Neural progenitor cell (in vitro differentiated cells): ENCODE measurements around the gene ATP5F1C. TPM values are rescaled to one million over a fixed set of nuclear protein-coding genes. Genes with fewer than 3 reads are reported as not detected.

Experiments used
- DNase-seq: peaks from one replicate; pipeline ENCODE4 v3.0.0-alpha.2; 2016; ENCODE audit warnings: low spot score
- H2AFZ ChIP-seq: fragments of 200-600 bp; sonication (generic); replicated peaks from 2 replicates; pipeline ENCODE4 v1.6.1; 2016; ENCODE audit warnings: antibody characterized with exemption
- H3F3A ChIP-seq: fragments of 200-600 bp; sonication (generic); 2 replicates; pipeline ENCODE4 v1.6.1; 2016; ENCODE audit warnings: antibody characterized with exemption, low read depth
- H3K27ac ChIP-seq: fragments of 200-600 bp; sonication (generic); 2 replicates; pipeline ENCODE4 v1.5.1; 2016; ENCODE audit warnings: mild to moderate bottlenecking
- H3K27me3 ChIP-seq: fragments of 200-600 bp; sonication (generic); 2 replicates; pipeline ENCODE4 v1.6.1; 2016; ENCODE audit warnings: mild to moderate bottlenecking, moderate library complexity
- H3K36me3 ChIP-seq: fragments of 200-600 bp; sonication (generic); 2 replicates; pipeline ENCODE4 v1.5.1; 2016
- H3K4me1 ChIP-seq: fragments of 200-600 bp; sonication (generic); 2 replicates; pipeline ENCODE4 v1.6.1; 2016; ENCODE audit warnings: mixed run types
- H3K4me2 ChIP-seq: fragments of 200-600 bp; sonication (generic); 2 replicates; pipeline ENCODE4 v1.6.1; 2016
- H3K4me3 ChIP-seq: fragments of 200-600 bp; sonication (generic); 2 replicates; pipeline ENCODE4 v1.5.1; 2016
- H3K79me2 ChIP-seq: fragments of 200-600 bp; sonication (generic); 2 replicates; pipeline ENCODE4 v1.6.1; 2016; ENCODE audit warnings: low read depth
- H3K9ac ChIP-seq: fragments of 200-600 bp; sonication (generic); 2 replicates; pipeline ENCODE4 v1.6.1; 2016
- H3K9me3 ChIP-seq: fragments of 200-600 bp; sonication (generic); 2 replicates; pipeline ENCODE4 v1.5.1; 2016; ENCODE audit warnings: low read depth
- H4K20me1 ChIP-seq: fragments of 200-600 bp; sonication (generic); 2 replicates; pipeline ENCODE4 v1.6.1; 2016; ENCODE audit warnings: low read depth
- H3K27ac Mint-ChIP-seq: 3 replicates; pipeline ENCODE4 v1.8.0; 2021; ENCODE audit warnings: mixed read lengths
- H3K27me3 Mint-ChIP-seq: 2 replicates; pipeline ENCODE4 v1.8.0; 2022; ENCODE audit warnings: low read depth, mild to moderate bottlenecking, inconsistent platforms, moderate library complexity, mixed read lengths; ENCODE audit not compliant: insufficient read depth
- H3K36me3 Mint-ChIP-seq: 3 replicates; pipeline ENCODE4 v1.8.0; 2021; ENCODE audit warnings: mixed read lengths
- H3K4me1 Mint-ChIP-seq: 3 replicates; pipeline ENCODE4 v1.8.0; 2021; ENCODE audit warnings: mixed read lengths
- H3K4me3 Mint-ChIP-seq: 3 replicates; pipeline ENCODE4 v1.8.0; 2021; ENCODE audit warnings: mild to moderate bottlenecking, moderate library complexity, mixed read lengths
- H3K9me3 Mint-ChIP-seq: 3 replicates; pipeline ENCODE4 v1.8.0; 2020; ENCODE audit warnings: mixed read lengths
- EZH2 ChIP-seq: fragments of 200-600 bp; sonication (generic); IDR thresholded peaks from 2 replicates; pipeline ENCODE4 v1.6.1; 2017; ENCODE audit warnings: antibody characterized with exemption, mild to moderate bottlenecking, moderate library complexity
- EZH2phosphoT487 ChIP-seq: fragments of 200-600 bp; sonication (generic); IDR thresholded peaks from 2 replicates; pipeline ENCODE4 v1.6.1; 2017; ENCODE audit warnings: antibody characterized with exemption
- total RNA-seq: library from RNA; depleted of rRNA; stranded (reverse); fragments of >200 nt; gene quantifications from 2 replicates; pipeline ENCODE4 v1.2.3, GENCODE V29; 2015; ENCODE audit warnings: low replicate concordance
- TF ChIP-seq, protein P1 (sequence below): fragments of 200-600 bp; sonication (generic); IDR thresholded peaks from 2 replicates; pipeline ENCODE4 v1.5.1; 2017; ENCODE audit warnings: antibody characterized with exemption, mild to moderate bottlenecking

ATP5F1C gene
- total RNA-seq, 1 donor from 2014 or later = 466 TPM

GRCh38 chr10:7763929-7764328 is 24.0 kb upstream of the ATP5F1C start:
- TF ChIP-seq EZH2phosphoT487 = no peak
- no peak for TF ChIP-seq EZH2
- TF ChIP-seq, protein P1, sequence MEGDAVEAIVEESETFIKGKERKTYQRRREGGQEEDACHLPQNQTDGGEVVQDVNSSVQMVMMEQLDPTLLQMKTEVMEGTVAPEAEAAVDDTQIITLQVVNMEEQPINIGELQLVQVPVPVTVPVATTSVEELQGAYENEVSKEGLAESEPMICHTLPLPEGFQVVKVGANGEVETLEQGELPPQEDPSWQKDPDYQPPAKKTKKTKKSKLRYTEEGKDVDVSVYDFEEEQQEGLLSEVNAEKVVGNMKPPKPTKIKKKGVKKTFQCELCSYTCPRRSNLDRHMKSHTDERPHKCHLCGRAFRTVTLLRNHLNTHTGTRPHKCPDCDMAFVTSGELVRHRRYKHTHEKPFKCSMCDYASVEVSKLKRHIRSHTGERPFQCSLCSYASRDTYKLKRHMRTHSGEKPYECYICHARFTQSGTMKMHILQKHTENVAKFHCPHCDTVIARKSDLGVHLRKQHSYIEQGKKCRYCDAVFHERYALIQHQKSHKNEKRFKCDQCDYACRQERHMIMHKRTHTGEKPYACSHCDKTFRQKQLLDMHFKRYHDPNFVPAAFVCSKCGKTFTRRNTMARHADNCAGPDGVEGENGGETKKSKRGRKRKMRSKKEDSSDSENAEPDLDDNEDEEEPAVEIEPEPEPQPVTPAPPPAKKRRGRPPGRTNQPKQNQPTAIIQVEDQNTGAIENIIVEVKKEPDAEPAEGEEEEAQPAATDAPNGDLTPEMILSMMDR = no peak

DNA sequence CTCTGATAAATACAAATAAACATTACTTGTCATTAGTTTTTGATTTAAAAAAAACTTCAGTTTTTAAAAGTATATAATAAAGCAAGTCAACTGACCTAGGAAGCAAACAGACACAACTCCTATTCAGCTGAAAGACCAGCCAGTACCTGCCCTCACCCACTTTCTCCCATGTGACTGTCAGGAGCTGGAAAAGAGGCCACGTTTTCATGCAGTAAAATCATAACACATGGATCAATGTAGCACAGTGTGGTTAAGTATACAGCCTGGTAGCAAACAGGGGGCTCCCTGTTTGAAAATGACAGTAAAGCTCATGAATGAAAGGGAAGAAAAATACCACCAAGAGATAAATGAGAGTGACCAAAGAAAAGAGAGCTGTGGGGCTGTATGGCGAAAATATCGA is 21.7 kb upstream of the ATP5F1C start:
- no peaks in the 10 kb centered on the region for H3K79me2 ChIP-seq
- H3K27me3 Mint-ChIP-seq = no peaks in the 10 kb centered on the region
- H4K20me1 ChIP-seq = peaks cover 3% of the 10 kb centered on the region
- H3K9me3 ChIP-seq = no peaks in the 10 kb centered on the region
- no peak for TF ChIP-seq EZH2phosphoT487
- no peak for TF ChIP-seq EZH2
- TF ChIP-seq, protein P1 = no peak
- no peak overlapping the region for H3K9ac ChIP-seq
- H3K4me2 ChIP-seq = no peak overlapping the region
- no peak overlapping the region for H3K27ac ChIP-seq
- H3K4me3 ChIP-seq = no peak overlapping the region
- DNase-seq = no peak
- peaks cover 18% of the 10 kb centered on the region for H3K36me3 Mint-ChIP-seq
- no peaks in the 10 kb centered on the region for H3K27me3 ChIP-seq
- H3K9me3 Mint-ChIP-seq = no peaks in the 10 kb centered on the region
- no peak overlapping the region for H3K4me3 Mint-ChIP-seq
- H3K27ac Mint-ChIP-seq = no peak overlapping the region
- H2AFZ ChIP-seq = no peak overlapping the region
- H3K4me1 ChIP-seq = no peaks in the 10 kb centered on the region
- H3K4me1 Mint-ChIP-seq = no peaks in the 10 kb centered on the region
- H3K36me3 ChIP-seq = peaks cover 15% of the 10 kb centered on the region
- H3F3A ChIP-seq = no peaks in the 10 kb centered on the region

More at GRCh38 chr10:7763929-7764328, 24.0 kb upstream of the ATP5F1C start:
- Mint-ChIP-seq H3K4me1 (no peaks in the 10 kb centered on the region), H3K27ac (no peak overlapping the region), H3K9me3 (no peaks in the 10 kb centered on the region), H3K36me3 (peaks cover 12% of the 10 kb centered on the region), H3K4me3 (no peak overlapping the region), H3K27me3 (no peaks in the 10 kb centered on the region)
- H4K20me1 ChIP-seq = no peaks in the 10 kb centered on the region
- H3K9ac ChIP-seq = no peak overlapping the region
- no peaks in the 10 kb centered on the region for H3K79me2 ChIP-seq
- H3K4me2 ChIP-seq = no peak overlapping the region
- H3K36me3 ChIP-seq = peaks cover 15% of the 10 kb centered on the region
- no peak for DNase-seq
- no peaks in the 10 kb centered on the region for H3K4me1 ChIP-seq
- H3F3A ChIP-seq = no peaks in the 10 kb centered on the region
- H3K27me3 ChIP-seq = no peaks in the 10 kb centered on the region
- H3K9me3 ChIP-seq = no peaks in the 10 kb centered on the region
- no peak overlapping the region for H3K27ac ChIP-seq
- no peak overlapping the region for H2AFZ ChIP-seq
- H3K4me3 ChIP-seq = no peak overlapping the region

DNA sequence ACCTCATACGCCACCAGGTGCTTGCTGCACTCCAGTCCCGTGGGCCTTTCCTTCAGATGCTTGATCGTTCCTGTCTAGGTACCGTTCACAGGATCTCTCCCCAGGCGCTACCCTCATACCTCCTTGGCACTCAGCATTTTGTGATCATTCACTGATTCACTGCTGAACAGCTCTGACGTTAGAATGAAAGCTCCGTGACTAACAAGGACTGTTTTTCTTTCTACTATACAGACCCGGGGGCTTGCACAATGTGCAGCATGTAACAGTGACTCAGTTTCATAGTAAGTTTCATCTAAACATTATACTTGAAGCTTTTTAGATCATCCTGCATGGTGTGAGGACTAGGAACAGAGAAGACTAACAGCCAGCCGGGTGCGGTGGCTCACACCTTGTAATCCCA is 20.8 kb upstream of the ATP5F1C start:
- peaks cover 15% of the 10 kb centered on the region for H3K36me3 ChIP-seq

More for the DNA sequence above, 20.8 kb upstream of the ATP5F1C start:
- Histone ChIP-seq H3F3A (no peaks in the 10 kb centered on the region), H2AFZ (no peak overlapping the region), H3K9me3 (no peaks in the 10 kb centered on the region), H3K27me3 (no peaks in the 10 kb centered on the region), H3K4me2 (no peak overlapping the region), H3K4me3 (no peak overlapping the region), H3K4me1 (no peaks in the 10 kb centered on the region), H3K9ac (no peak overlapping the region), H3K79me2 (no peaks in the 10 kb centered on the region), H3K27ac (no peak overlapping the region), H4K20me1 (peaks cover 3% of the 10 kb centered on the region)
- no peak for DNase-seq
- Mint-ChIP-seq H3K27me3 (no peaks in the 10 kb centered on the region), H3K9me3 (no peaks in the 10 kb centered on the region), H3K27ac (no peak overlapping the region), H3K36me3 (peaks cover 18% of the 10 kb centered on the region), H3K4me3 (no peak overlapping the region), H3K4me1 (peaks cover 4% of the 10 kb centered on the region)
- TF ChIP-seq, protein P1 = no peak
- TF ChIP-seq EZH2phosphoT487 (no peak), EZH2 (no peak)
